CD14-positive monocyte (primary cell): ENCODE data around the gene FAM118B. TPM values are rescaled to one million over a fixed set of nuclear protein-coding genes. Genes with fewer than 3 reads are reported as not detected.

Source experiments
- DNase-seq, 3 donors: peaks; one replicate each; pipeline ENCODE4 v3.0.0-alpha.2; 2011 to 2022
- H2AFZ ChIP-seq: 2 replicates; pipeline ENCODE4 v1.6.0; 2012; ENCODE audit warnings: mild to moderate bottlenecking, low read depth, low read length, inconsistent platforms; ENCODE audit not compliant: insufficient read depth, poor library complexity, severe bottlenecking
- H3K27ac ChIP-seq, 2 donors: 1 replicate in 1 of 2; 2 replicates in 1 of 2; pipeline ENCODE4 v1.5.1; 2012 to 2013; ENCODE audit warnings: low read length in 2 of 2, control low read depth in 1 of 2, inconsistent platforms in 1 of 2, low read depth in 1 of 2, mild to moderate bottlenecking in 1 of 2
- H3K27me3 ChIP-seq, 2 donors: one replicate each; pipeline versions ENCODE4 v1.6.0 to v1.6.1; 2011 to 2013; ENCODE audit warnings: low read length in 2 of 2; ENCODE audit not compliant: control insufficient read depth in 2 of 2, insufficient read depth in 2 of 2
- H3K36me3 ChIP-seq, 2 donors: replicated peaks in 1 of 2; 1 replicate in 1 of 2; 2 replicates in 1 of 2; pipeline versions ENCODE4 v1.5.1 to v1.6.1; 2012 to 2013; ENCODE audit warnings: low read length in 2 of 2, control low read depth in 1 of 2, inconsistent platforms in 1 of 2, mild to moderate bottlenecking in 1 of 2; ENCODE audit not compliant: insufficient read depth in 2 of 2, control insufficient read depth in 1 of 2
- H3K4me1 ChIP-seq, 2 donors: 1 replicate in 1 of 2; 2 replicates in 1 of 2; pipeline versions ENCODE4 v1.5.1 to v1.6.1; 2012 to 2013; ENCODE audit warnings: low read length in 2 of 2, control low read depth in 1 of 2, inconsistent platforms in 1 of 2, mild to moderate bottlenecking in 1 of 2, moderate library complexity in 1 of 2; ENCODE audit not compliant: insufficient read depth in 2 of 2, control insufficient read depth in 1 of 2
- H3K4me2 ChIP-seq: replicated peaks from 2 replicates; pipeline ENCODE3; 2012; ENCODE audit warnings: low read length, moderate library complexity, mild to moderate bottlenecking; ENCODE audit not compliant: poor library complexity, severe bottlenecking; ENCODE audit errors: extremely low read depth
- H3K4me3 ChIP-seq, 3 experiments: fragments of 200-600 bp in 1 of 3; sonication (generic) in 1 of 3; replicated peaks in 1 of 3; 1 replicate in 2 of 3; 2 replicates in 1 of 3; pipeline ENCODE4 v1.5.1; 2011 to 2013; ENCODE audit warnings: low read length in 3 of 3, mild to moderate bottlenecking in 3 of 3, control low read depth in 2 of 3, low read depth in 2 of 3, inconsistent platforms in 1 of 3, moderate library complexity in 1 of 3
- H3K79me2 ChIP-seq: 2 replicates; pipeline ENCODE4 v1.6.0; 2012; ENCODE audit warnings: mild to moderate bottlenecking, control low read depth, inconsistent platforms, low read length, moderate library complexity; ENCODE audit not compliant: insufficient read depth
- H3K9ac ChIP-seq: 2 replicates; pipeline ENCODE4 v1.6.0; 2017; ENCODE audit warnings: low read length, mild to moderate bottlenecking; ENCODE audit not compliant: insufficient read depth, poor library complexity, severe bottlenecking
- H3K9me3 ChIP-seq, 2 donors: replicated peaks in 1 of 2; 1 replicate in 1 of 2; 2 replicates in 1 of 2; pipeline versions ENCODE4 v1.5.1 to v1.6.1; 2012 to 2013; ENCODE audit warnings: low read length in 2 of 2, control low read depth in 1 of 2; ENCODE audit not compliant: control insufficient read depth in 1 of 2, insufficient read depth in 1 of 2
- H4K20me1 ChIP-seq: 2 replicates; pipeline ENCODE4 v1.6.0; 2012; ENCODE audit warnings: mild to moderate bottlenecking, low read length, control low read depth, moderate library complexity; ENCODE audit not compliant: insufficient read depth
- H3K27ac Mint-ChIP-seq, 7 donors: one replicate each; pipeline ENCODE4 v1.8.0; 2020; ENCODE audit warnings: mild to moderate bottlenecking in 7 of 7, mixed read lengths in 7 of 7, moderate library complexity in 6 of 7, inconsistent platforms in 2 of 7
- H3K27me3 Mint-ChIP-seq, 3 donors: one replicate each; pipeline ENCODE4 v1.8.0; 2021 to 2022; ENCODE audit warnings: low read depth in 3 of 3, mild to moderate bottlenecking in 3 of 3, mixed read lengths in 3 of 3, moderate library complexity in 3 of 3, inconsistent platforms in 1 of 3
- H3K36me3 Mint-ChIP-seq, 2 donors: one replicate each; pipeline ENCODE4 v1.8.0; 2020; ENCODE audit warnings: mixed read lengths in 2 of 2, inconsistent platforms in 1 of 2, mild to moderate bottlenecking in 1 of 2
- H3K4me1 Mint-ChIP-seq: one replicate; pipeline ENCODE4 v1.8.0; 2020; ENCODE audit warnings: mild to moderate bottlenecking, mixed read lengths
- H3K4me3 Mint-ChIP-seq, 2 donors: one replicate each; pipeline ENCODE4 v1.8.0; 2020; ENCODE audit warnings: mild to moderate bottlenecking in 2 of 2, mixed read lengths in 2 of 2, moderate library complexity in 1 of 2
- H3K9me3 Mint-ChIP-seq, 7 donors: one replicate each; pipeline ENCODE4 v1.8.0; 2020 to 2022; ENCODE audit warnings: mixed read lengths in 7 of 7, mild to moderate bottlenecking in 6 of 7, moderate library complexity in 6 of 7, inconsistent platforms in 2 of 7
- CTCF ChIP-seq: fragments of 200-600 bp; IDR thresholded peaks from one replicate; pipeline ENCODE4 v1.8.0; 2022; ENCODE audit warnings: antibody characterized with exemption, mild to moderate bottlenecking
- WGBS: methylation state at CpG from one replicate; pipeline ENCODE4 v1.1.5; 2013; ENCODE audit warnings: missing lambda C conversion rate; ENCODE audit not compliant: insufficient coverage; 5-methylcytosine and 5-hydroxymethylcytosine counted together
- intact Hi-C, 2 donors: fragments of 100-400 bp; cut with micrococcal nuclease; formaldehyde crosslinking; loops; one replicate each; pipeline versions ENCODE4 v1.15.0 to v1.15.1; 2023
- polyA plus RNA-seq, 3 donors: library from polyadenylated mRNA; depleted of rRNA in 1 of 3; unstranded in 2 of 3; stranded (reverse) in 1 of 3; fragments of 300-500 nt in 2 of 3; fragments of >200 nt in 1 of 3; fragmentation: Illumina TruSeq in 2 of 3; gene quantifications; 1 replicate in 2 of 3; 2 replicates in 1 of 3; pipeline ENCODE4 v1.2.3, GENCODE V29; 2012 to 2021

Gene FAM118B
- polyA plus RNA-seq, 3 donors = 13.6 to 18.7 (median 16.5) TPM

GRCh38 chr11:126263489-126263888 is 51.9 kb downstream of the FAM118B start:
- Histone ChIP-seq H3K4me3 (no peak overlapping the region), H3K27me3 (no peaks in the 10 kb centered on the region), H3K4me2 (no peak overlapping the region), H3K36me3 (peaks cover 69 to 85% of the 10 kb centered on the region in 2 donors), H4K20me1 (peaks cover 19% of the 10 kb centered on the region), H3K4me1 (peaks cover 8% of the 10 kb centered on the region in 2 donors), H3K9ac (no peak overlapping the region), H3K79me2 (peaks cover 30% of the 10 kb centered on the region), H2AFZ (no peak overlapping the region), H3K9me3 (no peaks in the 10 kb centered on the region), H3K27ac (peak overlapping the region in 1 of 2 donors; percentile 18)
- Mint-ChIP-seq H3K36me3 (peaks cover 69 to 73% of the 10 kb centered on the region in 2 donors), H3K27me3 (peaks cover 0 to 1% (median 0%) of the 10 kb centered on the region in 3 donors), H3K4me3 (no peak overlapping the region), H3K9me3 (no peaks in the 10 kb centered on the region), H3K4me1 (peaks cover 14% of the 10 kb centered on the region), H3K27ac (peak overlapping the region in 2 of 7 donors; percentile 46 to 52)
- DNase-seq = no peak
- WGBS = 83% methylated on average over 2 of the region's 6 CpGs
- intact Hi-C loops = loop anchor here in 1 of 2 donors (5.0 kb wide), 1 partner anchor 41 kb away; no protein-coding TSS in a partner anchor
- TF ChIP-seq CTCF = no peak

DNA sequence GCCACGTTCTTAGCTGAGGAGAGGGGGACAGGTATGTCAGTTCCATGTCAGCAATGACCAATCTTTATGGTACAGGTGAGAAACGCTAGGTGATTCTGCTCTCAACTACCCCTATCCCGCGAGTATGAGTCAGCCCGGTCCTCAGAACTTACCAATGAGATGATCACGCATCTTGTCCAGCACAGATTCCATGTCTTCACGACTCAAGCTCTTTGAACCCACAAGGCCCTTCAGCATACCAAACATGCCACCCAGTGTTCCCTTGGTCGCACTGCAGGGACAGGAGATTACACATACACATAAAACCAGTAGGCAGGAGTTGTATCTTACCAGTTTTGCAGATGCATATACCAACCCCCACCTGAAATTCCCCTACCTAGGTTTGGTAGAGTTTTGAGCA is 54.2 kb downstream of the FAM118B start:
- 97% methylated on average over 5 of the region's 8 CpGs for WGBS
- Mint-ChIP-seq H3K4me1 (peaks cover 18% of the 10 kb centered on the region), H3K27ac (peak overlapping the region in 4 of 7 donors; percentile 21 to 69 (median 58)), H3K9me3 (no peaks in the 10 kb centered on the region), H3K36me3 (peaks cover 63% of the 10 kb centered on the region in 2 donors), H3K27me3 (peaks cover 0 to 1% (median 0%) of the 10 kb centered on the region in 3 donors), H3K4me3 (no peak overlapping the region)
- H3K79me2 ChIP-seq = peaks cover 43% of the 10 kb centered on the region
- H3K4me3 ChIP-seq = no peak overlapping the region
- peaks cover 64 to 68% of the 10 kb centered on the region in 2 donors for H3K36me3 ChIP-seq
- H3K27ac ChIP-seq = peak overlapping the region in 1 of 2 donors; percentile 99
- no peaks in the 10 kb centered on the region for H3K27me3 ChIP-seq
- DNase-seq = no peak
- H3K4me1 ChIP-seq = peaks cover 15 to 17% of the 10 kb centered on the region in 2 donors
- no peak overlapping the region for H3K9ac ChIP-seq
- H3K4me2 ChIP-seq = no peak overlapping the region
- H3K9me3 ChIP-seq = no peaks in the 10 kb centered on the region
- no peak for TF ChIP-seq CTCF
- H2AFZ ChIP-seq = no peak overlapping the region
- intact Hi-C loops = loop anchor here (5.0 kb wide), 2 partner anchors 54 to 674 kb away; partner anchors contain the start of genes FAM118B (in 1 of the 2), RPUSD4 (in 1 of the 2) and STT3A (in 1 of the 2)
- peaks cover 19% of the 10 kb centered on the region for H4K20me1 ChIP-seq
